A172 (cell line): ENCODE results near the gene CCDC47. TPM values are rescaled to one million over a fixed set of nuclear protein-coding genes. Genes with fewer than 3 reads are reported as not detected.

Experiments used
- DNase-seq: peaks from one replicate; pipeline ENCODE4 v3.0.0-alpha.2; 2015; ENCODE audit warnings: low spot score
- total RNA-seq: library from RNA; depleted of rRNA; stranded (reverse); fragments of >200 nt; shearing (Covaris generic); gene quantifications from 2 replicates; pipeline ENCODE4 v1.2.3, GENCODE V29; 2014; rRNA removed

CCDC47 gene
- total RNA-seq, 1 experiment from 2014 or later, result 78.3 TPM

DNA sequence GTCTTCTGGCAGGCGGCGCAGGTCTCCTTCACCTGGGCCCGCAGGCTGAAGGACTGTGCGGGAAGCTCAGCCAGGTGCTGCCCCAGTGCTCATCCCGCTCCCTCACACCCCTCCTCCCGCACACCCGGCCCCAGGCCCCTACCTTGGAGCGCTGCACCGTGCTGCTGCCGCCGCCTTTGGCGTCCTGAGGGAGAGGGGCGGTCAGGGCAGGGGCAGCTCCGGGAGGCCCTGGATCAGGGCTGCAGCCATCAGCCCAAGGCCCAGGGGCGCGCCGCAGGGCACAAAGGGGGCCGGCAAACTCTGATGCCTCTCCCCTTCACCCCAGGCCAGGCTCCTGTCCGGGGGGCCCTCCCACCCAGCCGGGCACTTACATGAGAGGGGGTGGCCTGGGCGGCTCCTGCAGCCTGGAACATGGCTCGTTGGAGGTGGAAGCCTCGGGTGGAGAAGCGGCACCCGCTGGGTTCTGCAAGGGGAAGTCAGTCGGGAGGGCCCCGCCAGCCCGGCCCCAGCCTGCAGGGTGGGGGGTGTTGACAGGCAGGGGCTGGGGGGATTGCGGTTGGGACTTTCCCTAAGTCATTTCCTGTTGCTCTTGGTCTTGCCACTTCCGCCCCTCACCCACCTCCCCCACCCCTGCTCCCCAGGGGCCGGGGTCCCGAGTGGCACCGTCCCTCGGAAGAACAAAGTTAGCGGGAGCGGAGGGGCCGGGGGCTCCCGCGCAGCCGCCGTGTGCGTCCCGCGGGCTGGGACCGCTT, 74.3 kb downstream of the CCDC47 start:
- DNase-seq, result peak; percentile 51

DNA sequence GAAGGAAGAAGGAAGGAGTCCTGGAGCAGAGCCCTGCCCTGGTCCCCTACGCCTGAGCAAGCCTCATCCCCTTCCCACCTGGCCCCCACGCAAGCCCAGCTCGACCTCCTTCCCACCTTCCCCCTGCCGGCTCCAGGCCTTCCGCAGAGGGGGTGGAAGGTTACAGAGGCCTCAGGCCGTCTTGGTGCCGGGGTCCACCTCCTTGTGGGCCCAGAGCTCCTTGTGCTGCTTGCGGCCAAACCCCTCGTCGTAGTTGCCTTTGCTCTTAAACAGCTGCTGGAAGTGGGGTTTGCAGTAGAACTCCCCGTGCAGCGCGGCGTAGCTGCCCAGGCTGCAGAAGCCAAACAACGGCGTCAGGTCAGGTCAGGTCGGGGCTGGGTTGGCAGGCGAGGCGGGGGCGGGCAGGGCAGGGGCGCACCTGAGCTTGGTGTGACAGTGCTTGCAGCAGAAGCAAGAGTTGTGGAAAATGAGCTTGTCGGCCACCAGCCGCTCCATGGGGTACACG, 75.0 kb downstream of the CCDC47 start:
- DNase-seq, result no peak

DNA sequence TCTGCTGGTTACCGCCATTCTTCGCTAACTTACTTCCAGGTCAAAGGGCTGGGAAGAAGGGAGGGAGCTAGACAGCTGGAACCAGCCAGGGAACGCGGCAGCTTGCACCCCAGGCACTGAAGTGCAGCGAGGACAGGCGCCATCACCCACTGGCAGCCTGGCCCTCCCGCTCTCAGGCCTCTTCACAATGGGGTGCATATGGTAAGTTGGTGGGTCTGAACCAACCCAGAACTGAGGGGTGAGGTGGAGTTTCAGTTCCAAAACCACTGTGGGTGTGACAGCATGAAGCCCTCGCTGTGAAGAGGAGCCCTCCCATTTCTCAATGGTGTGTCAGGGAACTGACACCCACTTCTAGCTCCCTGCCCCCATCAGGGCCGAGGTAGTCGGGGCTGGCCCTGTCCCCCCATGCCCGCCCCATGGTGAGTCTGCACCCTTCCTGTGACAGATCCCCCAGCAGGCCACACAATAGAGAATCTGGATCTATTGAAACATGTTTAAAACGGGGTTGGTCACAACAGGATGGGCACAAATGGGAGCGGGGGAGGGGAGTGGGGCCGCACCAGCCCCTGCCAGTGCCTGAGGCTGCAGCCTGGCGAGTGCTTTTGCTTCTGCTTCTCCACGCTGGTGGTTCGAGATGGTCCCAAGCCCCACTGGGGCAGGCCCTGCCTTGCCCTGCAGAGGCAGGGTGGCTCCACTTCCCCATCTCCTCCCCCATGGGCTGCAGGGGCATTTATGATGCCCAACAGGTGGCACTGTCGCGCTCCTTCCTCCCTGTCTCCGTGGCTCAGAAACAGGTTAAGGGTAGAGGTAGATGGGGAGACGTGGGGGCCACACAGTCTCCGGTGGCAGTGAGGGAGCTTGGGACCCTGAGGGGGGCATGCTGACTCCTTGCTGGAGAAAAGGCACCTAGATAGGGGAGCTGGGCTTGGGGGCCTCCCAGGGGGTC, 75.8 kb downstream of the CCDC47 start:
- DNase-seq, result peak; percentile 48

DNA sequence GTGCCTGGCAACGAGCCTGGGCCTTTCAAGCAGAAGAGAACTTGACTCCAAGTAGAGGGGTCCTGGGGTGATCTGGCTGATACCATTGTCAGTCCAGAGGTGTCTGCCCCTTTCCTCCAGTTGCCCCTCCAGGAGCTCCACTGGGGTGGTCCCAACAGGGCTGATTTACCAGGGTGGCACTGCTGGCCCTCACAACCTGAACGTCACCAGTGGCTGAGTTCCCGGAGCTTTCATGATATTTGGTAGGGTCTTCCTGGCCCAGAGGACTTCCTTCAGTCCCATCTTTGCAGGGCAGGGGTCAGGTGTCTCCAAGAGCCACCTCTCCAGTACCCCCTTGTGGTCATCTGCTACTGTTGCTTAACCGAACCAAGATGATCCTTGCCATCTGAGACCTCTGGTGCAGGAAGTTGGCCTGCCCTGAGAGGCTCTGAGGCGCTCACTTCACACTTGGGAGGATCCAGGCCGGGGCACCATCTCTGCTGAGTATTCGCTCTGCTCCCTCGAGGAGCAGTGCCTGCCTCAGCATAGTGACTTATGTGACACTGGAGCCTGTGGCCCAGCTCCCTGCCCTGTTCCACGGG, 76.9 kb downstream of the CCDC47 start:
- peak; percentile 52 for DNase-seq

DNA sequence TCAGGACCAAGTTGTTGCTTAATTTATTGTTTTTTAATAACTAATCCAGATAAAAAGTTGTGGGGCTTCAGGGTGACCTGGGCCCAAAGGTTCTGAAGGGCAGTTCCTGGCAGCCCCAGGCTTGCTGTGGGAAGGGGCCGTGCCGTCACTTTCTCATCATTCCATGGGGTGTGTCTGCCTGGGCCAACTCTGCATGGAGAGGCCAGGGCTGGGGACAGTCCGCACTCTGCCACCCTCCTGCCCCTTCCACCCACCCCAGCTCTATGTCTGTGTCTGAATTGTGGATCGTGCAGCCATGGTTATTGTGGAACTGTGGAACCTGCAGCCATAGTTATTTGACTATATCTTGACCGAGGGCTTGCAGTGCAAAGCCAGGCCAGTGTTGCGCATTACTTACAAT, 77.5 kb downstream of the CCDC47 start:
- no peak for DNase-seq

Other genes starting within 250 kb of the CCDC47 start
- gene DCAF7, start 223.1 kb downstream of the CCDC47 start, total RNA-seq, result 37.3 and 47.4 TPM in 2 replicates
- gene TACO1, start 172.7 kb downstream of the CCDC47 start, total RNA-seq, result 37.1 and 37.4 TPM in 2 replicates
- gene MAP3K3, start 151.2 kb downstream of the CCDC47 start, total RNA-seq, result 31.5 and 39.5 TPM in 2 replicates
- gene LIMD2, start 73.5 kb downstream of the CCDC47 start, total RNA-seq, result 43.2 and 75.7 TPM in 2 replicates
- 25.2 and 28.8 TPM in 2 replicates for gene STRADA, start 31.8 kb downstream of the CCDC47 start, total RNA-seq
- 64.8 and 65.6 TPM in 2 replicates for gene DDX42, start 573 bp upstream of the CCDC47 start, total RNA-seq
- 51.2 and 69.5 TPM in 2 replicates for gene PSMC5, start 53.8 kb upstream of the CCDC47 start, total RNA-seq
- 48.0 and 50.6 TPM in 2 replicates for gene FTSJ3, start 54.1 kb upstream of the CCDC47 start, total RNA-seq
- gene SMARCD2, start 69.1 kb upstream of the CCDC47 start, total RNA-seq, result 114 and 138 TPM in 2 replicates
- not detected in 2 replicates for gene CSH2, start 100.1 kb upstream of the CCDC47 start, total RNA-seq
- not detected in 2 replicates for gene GH2, start 108.3 kb upstream of the CCDC47 start, total RNA-seq
- gene CSH1, start 123.0 kb upstream of the CCDC47 start, total RNA-seq, result not detected in 2 replicates
- not detected in 2 replicates for gene CSHL1, start 137.7 kb upstream of the CCDC47 start, total RNA-seq
- gene GH1, start 145.2 kb upstream of the CCDC47 start, total RNA-seq, result not detected in 2 replicates
- 0.10 and 0.72 TPM in 2 replicates for gene CD79B, start 158.7 kb upstream of the CCDC47 start, total RNA-seq
- gene SCN4A, start 199.3 kb upstream of the CCDC47 start, total RNA-seq, result 0.02 TPM in 1 of 2 replicates, not detected in the other
- gene PRR29, start 224.8 kb upstream of the CCDC47 start, total RNA-seq, result 0.31 and 0.76 TPM in 2 replicates
- gene ICAM2, start 247.0 kb upstream of the CCDC47 start, total RNA-seq, result 0.17 and 0.22 TPM in 2 replicates